GM21619 (cell line): ENCODE results near the gene PLTP.

ENCODE experiments used
- ATAC-seq: cut with Tn5 transposase; IDR thresholded peaks from one replicate; pipeline ENCODE4 v1.9.1; 2021; ENCODE audit not compliant: unreplicated experiment

Gene PLTP

DNA sequence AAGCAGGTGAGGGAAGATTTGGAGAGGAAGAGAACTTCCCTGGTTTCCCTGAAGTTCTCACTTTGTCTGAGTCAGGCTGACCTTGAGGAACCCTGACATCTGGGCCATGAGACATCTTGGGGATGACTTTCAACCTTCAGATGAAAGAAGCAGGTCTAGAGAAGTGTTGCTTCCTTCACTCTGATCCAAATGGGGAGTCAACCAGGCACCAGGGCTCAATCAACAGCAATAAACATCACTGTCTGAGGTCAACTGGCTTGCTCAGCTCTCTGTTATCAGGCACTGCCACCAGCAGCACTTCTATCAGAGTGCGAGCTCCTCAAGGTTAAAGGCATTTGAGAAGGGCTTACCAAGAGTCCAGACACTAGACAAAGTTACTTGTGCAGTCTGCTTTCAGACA lies 61.0 kb downstream of the PLTP start:
- ATAC-seq = no peak

GRCh38 chr20:45850238-45850637 lies 61.7 kb downstream of the PLTP start:
- no peak for ATAC-seq

GRCh38 chr20:45848969-45849582 lies 62.9 kb downstream of the PLTP start:
- ATAC-seq = no peak
